ENCODE results near the gene PODXL2.
A peak's percentile ranks its signal among the peaks of the same experiment; 100 is the strongest.
"Not testable (repeated sequence)": the region's sequence is repeated elsewhere in the genome, so short reads cannot be mapped to it uniquely, and the experiment has no call there.

PODXL2 gene

GRCh38 chr3:127630811-127631714 is 2.1 kb downstream of the PODXL2 start:
- DNase-seq (ENCODE audit: low spot score): no peak

DNA sequence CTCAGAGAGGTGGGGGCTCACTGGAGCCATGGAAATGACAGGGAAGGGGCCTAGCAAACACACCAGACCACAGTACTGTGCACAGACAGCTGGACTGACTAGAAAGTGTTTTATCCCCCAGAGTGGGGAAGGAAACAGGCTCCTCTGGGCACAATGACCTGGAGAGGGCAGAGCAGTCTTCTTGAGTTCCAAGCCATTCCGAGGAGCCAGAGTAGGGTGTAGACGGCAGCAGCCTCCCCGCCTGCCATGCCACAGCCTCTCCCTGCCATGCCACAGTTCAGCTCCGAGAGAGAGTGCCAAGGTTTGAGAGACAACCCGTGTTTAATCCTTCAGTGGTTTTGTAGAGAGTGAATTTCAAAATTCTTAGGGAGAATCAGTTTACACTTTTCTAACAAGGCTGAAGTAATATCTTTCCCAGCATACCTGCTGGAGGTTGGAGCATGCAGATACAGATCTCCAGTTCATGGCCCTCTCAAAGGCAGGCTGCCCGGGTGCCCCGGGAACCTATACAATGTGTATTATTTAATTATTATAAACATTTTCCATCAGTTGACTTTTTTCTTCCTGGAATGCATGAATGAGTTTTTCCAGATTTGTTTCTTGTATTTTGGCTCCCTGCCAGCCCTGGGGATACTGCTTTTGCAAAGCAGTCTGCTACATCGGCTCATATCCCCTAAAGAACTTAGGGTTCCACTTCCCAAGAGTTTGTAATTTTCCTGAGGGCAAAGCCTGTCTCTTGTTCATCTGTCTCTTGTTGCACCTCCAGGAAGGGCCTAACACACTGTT is 3.2 kb downstream of the PODXL2 start:
- DNase-seq (ENCODE audit: low spot score): no peak

DNA sequence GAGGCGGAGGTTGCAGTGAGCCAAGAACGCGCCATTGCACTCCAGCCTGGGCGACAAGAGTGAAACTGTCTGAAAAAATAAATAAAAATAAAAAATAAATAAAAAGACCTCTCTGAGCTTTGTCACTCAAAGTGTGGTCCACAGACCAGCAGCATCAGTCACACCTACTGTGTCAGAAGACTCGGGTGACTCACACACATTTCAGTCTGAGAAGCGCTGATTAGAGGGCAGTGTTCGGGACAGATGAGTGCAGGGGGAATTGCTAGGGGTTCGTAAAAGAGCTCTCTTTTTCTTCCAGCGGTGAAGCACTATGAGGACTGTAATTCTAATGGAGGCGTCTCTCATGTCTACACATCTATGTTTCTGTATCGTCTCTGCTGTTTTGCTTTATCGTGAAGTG is 5.7 kb downstream of the PODXL2 start:
- DNase-seq (ENCODE audit: low spot score): no peak

- DNase-seq (ENCODE audit: low spot score): peak; percentile 38
Measured at GRCh38 chr3:127637546-127637945, 8.6 kb downstream of the PODXL2 start.

GRCh38 chr3:127637971-127638370 is 9.0 kb downstream of the PODXL2 start:
- DNase-seq (ENCODE audit: low spot score): no peak

- no peak for DNase-seq (ENCODE audit: low spot score)
Measured at GRCh38 chr3:127639173-127640041, 10.4 kb downstream of the PODXL2 start.

- DNase-seq (ENCODE audit: low spot score): no peak
Measured at GRCh38 chr3:127640042-127640355, 11.0 kb downstream of the PODXL2 start.

DNA sequence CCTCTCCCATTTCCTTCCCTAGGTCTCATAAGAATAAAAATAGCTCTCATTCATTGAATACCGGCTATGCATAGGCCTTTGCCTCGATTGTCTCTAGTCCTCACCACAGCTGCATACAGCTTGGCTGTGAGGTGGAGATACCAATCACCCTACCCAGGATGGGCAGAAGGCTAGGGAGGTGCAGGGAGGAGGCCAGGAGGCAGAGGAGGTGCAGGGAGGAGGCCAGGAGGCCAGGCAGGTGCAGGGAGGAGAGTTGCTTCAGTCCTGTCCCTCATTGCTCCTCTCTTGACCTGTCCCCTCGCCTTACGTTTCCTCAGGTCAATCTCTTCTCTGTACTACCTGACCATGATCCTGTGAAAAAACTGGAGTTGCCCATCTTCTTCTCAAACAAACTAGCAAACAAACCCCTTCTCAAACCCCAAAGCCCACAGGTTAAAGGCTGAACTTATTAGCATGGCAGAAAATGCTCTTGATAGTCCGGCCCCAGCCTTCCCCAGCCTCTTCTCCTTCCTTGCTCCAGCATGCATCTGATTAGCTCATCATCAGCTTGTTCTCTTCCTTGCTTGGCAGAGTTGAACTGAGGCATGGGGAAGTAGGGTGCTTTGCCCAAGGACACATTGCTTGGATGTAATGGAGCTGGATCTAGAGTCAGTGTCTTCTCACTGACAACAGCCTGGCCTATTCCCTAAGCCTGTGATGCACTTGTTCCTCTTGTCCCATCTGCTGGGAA is 15.8 kb downstream of the PODXL2 start:
- DNase-seq (ENCODE audit: low spot score): no peak

- DNase-seq (ENCODE audit: low spot score): no peak
Measured at GRCh38 chr3:127645371-127646015, 16.5 kb downstream of the PODXL2 start.

DNA sequence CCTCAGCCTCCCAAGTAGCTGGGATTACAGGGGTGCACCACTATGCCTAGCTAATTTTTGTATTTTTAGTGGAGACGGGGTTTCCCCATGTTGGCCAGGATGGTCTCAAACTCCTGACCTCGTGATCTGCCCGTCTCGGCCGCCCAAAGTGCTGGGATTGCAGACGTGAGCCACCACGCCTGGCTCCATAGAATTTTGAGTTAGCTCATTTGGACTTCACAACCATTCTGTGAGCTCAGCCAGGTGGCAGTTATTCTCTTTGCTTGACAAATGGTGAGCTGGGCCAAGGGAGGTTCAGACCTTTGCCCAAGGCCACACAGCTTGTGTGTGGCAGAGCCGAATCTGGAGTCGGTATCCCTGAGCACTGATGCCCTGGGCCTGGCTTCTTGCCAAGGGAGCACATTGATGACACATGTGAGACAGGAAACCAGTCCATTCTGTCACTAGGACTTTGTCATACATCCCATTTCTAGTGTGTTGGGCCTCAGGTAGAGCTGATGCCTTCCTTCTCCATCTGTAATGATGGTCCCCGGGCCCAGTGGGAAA is 17.6 kb downstream of the PODXL2 start:
- DNase-seq (ENCODE audit: low spot score): no peak

DNA sequence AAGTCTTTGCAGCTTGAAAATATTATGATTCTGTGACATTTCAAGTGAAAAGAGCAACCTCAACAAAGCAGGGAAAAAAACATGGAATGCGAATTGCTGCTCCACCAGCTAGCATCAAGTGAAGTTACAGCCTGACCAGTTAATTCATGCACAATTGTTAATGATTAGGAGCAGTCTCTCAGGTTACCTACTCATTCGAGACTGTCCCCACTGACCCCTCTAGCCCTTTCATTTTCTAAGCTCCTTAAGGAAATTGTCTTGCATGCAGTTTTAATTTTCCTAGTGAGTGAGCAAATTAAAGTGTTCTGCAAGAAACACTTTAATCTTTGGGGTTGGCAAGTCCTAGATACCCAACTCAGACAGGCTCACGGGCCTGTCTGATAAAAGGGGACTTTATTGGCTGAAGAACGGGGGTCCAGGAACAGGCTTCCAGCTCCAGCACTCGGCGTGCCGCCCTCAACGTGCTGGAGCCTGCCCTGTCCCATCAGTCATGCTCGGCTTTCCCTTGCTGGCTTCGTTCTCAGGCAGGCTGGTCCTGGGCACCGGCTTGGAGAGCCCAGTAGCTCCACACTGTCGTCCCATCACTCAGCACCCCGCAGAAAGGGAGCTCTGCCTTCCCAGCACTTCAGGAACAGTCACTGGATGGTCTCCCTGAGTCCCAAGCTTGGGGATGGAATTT is 18.3 kb downstream of the PODXL2 start:
- DNase-seq (ENCODE audit: low spot score): no peak

GRCh38 chr3:127647845-127648204 is 18.8 kb downstream of the PODXL2 start:
- no peak for DNase-seq (ENCODE audit: low spot score)

DNA sequence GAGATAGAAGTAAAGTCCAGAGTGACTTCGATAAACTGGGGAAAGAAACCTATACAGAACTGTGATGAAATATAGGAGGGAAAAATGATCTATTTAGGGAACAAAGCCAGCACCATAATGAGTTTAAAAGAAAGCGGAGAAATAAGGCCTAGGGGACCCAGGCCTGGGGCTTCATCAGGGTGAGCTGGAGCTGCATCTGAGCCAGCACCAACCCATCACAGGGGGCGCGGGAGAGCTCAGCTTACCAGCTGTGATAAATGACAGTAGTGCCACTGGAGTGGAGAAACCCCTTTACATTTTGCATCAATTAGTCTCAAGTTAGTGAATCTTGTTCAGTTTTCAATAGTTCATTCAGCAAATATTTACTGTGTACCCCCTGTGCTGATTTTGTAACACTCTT is 21.3 kb downstream of the PODXL2 start:
- no peak for DNase-seq (ENCODE audit: low spot score)

GRCh38 chr3:127651516-127652172 is 22.7 kb downstream of the PODXL2 start:
- no peak for DNase-seq (ENCODE audit: low spot score)

GRCh38 chr3:127652246-127652995 is 23.4 kb downstream of the PODXL2 start:
- DNase-seq (ENCODE audit: low spot score): no peak

DNA sequence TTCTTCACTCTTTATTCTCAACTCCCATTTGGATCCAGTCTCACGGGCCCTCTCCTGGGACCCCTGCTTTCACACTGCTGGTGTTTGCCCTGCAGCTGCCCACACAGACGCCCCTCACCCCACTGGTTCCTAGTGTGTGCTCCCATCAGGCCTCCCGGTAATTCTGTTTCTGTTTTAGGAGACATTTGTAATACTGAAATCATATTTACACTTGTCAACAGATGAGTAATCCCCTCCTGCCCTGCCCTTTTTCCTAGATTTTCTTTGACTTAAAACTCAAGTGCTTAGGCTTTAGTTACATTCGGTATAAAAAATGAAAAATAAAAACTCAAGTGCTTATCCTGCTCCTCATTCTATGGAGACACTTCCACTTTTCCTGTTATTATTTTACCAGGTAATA is 25.4 kb downstream of the PODXL2 start:
- no peak for DNase-seq (ENCODE audit: low spot score)

DNA sequence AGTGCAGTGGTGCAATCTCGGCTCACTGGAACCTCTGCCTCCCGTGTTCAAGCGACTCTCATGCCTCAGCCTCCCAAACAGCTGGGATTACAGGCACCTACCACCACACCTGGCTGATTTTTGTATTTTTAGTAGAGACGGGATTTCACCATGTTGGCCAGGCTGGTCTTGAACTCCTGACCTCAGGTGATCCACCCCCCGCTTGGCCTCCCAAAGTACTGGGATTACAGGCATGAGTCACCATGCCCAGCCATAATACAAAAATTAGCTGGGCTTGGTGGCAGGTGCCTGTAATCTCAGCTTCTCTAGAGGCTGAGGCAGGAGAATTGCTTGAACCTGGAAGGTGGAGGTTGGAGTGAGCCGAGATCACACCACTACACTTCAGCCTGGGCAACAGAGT is 26.0 kb downstream of the PODXL2 start:
- DNase-seq (ENCODE audit: low spot score): not testable (repeated sequence)

DNA sequence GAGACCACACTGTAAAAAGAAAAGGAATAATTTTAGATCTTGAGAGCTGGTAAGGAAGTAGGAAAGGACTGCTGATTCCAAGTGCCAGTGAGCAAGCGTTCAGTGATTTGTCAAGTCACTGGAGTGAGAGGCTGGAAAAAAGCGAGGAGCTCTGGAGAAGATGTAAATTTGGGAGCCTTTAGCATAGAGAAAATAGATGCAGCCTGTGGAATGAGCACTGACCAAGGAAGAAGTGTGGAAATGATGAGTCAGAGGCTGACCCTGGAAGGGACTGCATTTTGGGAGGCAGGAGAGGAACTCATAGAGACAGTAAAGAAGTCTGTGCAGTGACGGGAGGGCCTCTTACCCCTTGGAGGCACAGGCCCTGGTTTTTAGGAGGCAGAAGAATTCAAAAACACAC is 26.7 kb downstream of the PODXL2 start:
- DNase-seq (ENCODE audit: low spot score): no peak

DNA sequence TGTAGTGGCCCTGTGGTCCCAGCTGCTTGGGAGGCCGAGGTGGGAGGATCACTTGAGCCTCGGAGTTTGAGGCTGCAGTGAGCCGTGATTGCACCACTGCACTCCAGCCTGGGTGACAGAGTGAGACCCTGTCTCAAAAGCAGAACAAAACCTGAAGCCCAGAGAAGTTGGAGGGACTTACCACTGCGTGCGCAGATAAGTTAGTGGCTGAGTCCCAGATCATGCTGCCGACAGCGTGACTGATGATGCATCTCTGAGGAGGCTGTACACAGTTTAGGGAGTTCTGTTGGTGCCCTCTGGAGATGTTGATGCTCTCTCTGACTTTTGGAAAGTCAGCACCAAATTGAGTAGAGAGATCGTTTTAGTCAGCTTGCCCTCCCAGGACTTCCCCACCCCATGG is 27.9 kb downstream of the PODXL2 start:
- no peak for DNase-seq (ENCODE audit: low spot score)
